DMS53 treated with DMSO at 0.1 percent for 48 hours (cell line): ENCODE results near the gene PRR19.
A peak's percentile ranks its signal among the peaks of the same experiment; 100 is the strongest.
"Not testable (repeated sequence)": the region's sequence is repeated elsewhere in the genome, so short reads cannot be mapped to it uniquely, and the experiment has no call there.

Source experiments
- DNase-seq: peaks from one replicate; lab custom pipeline; 2025; ENCODE audit not compliant: unreplicated experiment; lab: John Stamatoyannopoulos, UW

Gene PRR19, protein sequence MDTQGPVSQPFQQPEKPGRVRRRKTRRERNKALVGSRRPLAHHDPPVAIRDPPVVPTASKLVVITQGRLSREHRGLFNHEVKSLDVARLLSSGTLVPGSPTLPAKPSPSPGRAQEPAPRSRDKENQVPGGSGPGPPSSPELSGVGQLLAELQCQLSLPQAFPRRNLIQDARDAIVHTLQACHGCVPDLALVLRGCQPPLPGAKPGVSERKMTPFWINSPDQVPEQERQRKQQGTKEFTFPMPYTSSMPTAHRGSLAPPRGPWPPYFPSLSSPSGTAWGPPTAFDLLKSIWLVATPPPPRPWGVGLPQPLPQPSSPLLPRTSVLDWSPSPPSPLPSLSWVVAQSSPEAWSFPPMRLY

GRCh38 chr19:42301646-42302203, at the start of gene PRR19:
Gene PRR19 (plus strand): TSS chr19:42302132. CDS start chr19:42309585, 7,453 bp downstream.
- peak; percentile 47 for DNase-seq

GRCh38 chr19:42252365-42253244, 49.3 kb upstream of the PRR19 start:
- DNase-seq: no peak

DNA sequence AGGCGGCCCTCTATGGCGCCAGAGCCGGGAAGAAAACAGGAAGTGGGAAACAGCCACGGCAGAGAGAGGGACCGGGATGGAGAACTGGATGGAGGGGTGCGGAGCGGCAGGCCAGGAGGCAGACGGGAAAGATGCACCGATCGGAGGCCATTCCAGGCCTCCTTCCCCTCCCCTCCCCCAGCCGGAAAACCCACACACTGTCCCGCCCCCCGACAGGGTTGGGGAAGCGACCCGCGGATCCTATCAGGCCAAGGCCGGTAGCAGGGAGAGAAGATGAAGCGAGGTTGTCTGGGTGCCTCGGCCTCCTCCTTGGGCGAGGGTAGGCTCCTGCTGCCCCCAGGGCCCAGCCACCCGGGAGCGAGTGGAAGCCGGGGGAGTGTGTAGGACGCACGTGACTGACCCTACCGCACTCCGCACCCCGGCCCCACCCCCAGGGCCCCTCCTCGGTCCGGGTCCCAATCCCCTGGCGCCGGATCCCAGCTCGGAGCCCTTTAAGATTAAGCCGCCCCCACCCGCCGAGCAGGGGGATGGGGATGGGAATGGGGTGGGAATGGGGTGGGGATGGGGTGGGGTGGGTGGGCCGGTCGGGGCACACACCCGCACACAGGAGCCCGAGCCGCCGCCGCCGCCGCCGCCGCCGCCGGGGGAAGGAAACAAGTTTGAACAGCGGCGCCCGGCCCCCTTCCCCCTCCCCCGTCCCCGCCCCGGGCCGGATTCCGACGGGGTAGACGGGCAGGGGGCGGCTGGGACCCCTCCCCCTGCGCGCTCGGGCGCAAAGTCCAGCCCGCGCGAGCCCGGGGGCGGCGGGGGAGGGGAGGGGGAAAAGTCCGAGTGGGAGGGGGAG, 48.5 kb upstream of the PRR19 start:
- peak; percentile 7 for DNase-seq

- peak; percentile 28 for DNase-seq
Observed at GRCh38 chr19:42254089-42254849, 47.7 kb upstream of the PRR19 start.

- peak; percentile 68 for DNase-seq
Observed at GRCh38 chr19:42254850-42255765, 46.8 kb upstream of the PRR19 start, which contains the start of gene ERF. Gene ERF (minus strand): TSS chr19:42255128. CDS start chr19:42254999, 129 bp downstream.

GRCh38 chr19:42255766-42256745, 45.9 kb upstream of the PRR19 start:
- peak; percentile 42 for DNase-seq

- DNase-seq: not testable (repeated sequence)
Observed at GRCh38 chr19:42257842-42258241, 44.1 kb upstream of the PRR19 start.

- no peak for DNase-seq
Observed at GRCh38 chr19:42261763-42262162, 40.2 kb upstream of the PRR19 start.

DNA sequence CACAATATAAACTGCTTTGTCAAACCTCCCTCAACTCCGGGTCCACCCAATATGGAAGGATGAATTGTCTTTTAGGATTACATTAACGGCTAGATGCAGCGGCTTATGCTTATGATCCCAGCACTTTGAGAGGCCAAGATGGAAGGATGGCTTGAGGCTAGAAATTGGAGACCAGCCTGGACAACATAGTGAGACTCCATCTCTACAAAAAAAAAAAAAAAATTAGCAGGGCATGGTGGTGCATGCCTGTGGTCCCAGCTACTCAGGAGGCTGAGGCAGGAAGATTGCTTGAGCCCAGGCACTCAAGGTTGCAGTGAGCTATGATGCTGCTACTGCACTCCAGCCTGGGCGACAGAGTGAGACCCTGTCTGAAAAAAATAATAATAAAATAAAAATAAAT, 35.8 kb upstream of the PRR19 start:
- DNase-seq: not testable (repeated sequence)

DNA sequence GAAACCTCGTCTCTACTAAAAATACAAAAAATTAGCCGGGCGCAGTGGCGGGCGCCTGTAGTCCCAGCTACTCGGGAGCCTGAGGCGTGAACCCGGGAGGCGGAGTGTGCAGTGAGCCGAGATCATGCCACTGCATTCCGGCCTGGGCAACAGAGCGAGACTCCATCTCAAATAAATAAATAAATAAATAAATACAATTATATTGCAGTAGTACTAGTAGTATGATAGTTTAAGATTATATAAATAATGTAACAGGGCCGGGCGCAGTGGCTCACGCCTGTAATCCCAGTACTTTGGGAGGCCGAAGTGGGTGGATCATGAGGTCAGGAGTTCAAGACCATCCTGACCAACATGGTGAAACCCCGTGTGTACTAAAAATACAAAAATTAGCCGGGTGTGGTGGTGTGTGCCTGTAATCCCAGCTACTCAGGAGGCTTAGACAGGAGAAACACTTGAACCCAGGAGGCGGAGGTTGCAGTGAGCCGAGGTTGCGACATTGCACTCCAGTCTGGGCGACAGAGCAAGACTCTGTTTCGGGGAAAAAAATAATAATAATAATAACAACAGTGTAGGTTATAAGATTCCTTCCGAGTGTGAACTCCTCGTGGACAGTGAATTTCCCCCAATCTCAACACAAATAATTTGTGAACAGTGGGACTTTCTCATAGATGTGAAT, 34.9 kb upstream of the PRR19 start:
- not testable (repeated sequence) for DNase-seq

DNA sequence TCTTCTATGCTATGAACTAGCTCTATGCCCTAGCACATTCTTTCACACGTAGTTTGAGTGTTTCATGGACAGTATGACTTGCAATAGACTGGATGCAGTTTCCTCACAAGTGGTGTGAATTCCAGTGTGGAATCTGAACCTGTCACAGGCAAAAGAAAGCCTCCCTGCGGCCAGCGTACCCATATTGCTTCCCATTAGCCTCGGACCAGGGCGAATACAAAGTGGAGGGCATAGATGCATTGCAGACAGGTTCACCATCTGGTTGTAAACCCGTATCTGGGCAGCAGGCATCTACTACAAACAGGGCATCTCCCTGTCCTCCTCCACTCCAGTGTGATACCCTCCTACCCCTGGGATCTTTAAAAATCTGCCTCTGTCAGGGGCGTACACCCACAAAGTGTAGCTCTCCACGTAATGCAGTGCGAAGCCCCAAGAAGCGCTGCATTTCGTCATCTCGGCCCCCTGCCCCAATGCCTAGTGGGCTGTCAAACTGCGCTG, 34.2 kb upstream of the PRR19 start:
- peak; percentile 28 for DNase-seq

GRCh38 chr19:42268142-42268703, 33.7 kb upstream of the PRR19 start:
- peak; percentile 99 for DNase-seq

DNA sequence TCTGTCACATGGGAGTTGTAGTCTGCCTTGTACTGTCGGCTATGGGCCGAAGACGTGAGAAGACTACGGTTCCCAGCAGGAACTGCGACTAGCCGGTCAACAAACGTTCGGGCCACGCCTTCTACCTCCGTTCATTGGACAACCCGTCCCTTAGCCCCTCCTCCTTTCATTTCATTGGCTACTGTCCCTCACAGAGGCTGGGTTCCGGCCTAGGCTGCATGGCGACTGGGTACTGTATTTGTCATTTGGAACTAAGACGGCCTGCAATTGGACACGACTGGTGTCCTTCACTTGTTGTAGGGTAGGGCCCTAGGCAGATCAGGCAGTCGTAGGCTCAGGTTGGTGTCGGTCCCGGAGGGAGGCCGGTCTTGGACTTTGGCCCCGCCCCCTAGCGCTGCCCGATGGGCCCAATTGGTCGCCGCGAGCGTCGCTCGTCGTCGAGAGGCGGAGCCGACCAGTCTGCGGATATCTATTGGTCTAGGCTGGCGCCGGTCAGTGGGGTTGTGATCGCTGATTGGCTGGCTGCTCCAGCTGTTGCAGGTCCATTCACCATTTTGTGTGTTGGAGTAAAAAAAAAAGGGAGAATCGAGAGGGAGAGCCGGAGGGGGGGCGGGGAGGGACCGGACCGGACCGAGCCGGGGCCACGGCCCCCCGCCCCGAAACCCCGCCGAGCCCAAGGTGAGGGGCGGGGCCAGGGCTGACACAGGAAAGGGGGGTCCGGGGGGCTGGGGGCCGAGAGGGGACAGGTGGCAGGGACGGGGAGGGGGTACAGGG, 33.0 kb upstream of the PRR19 start, which contains the start of gene CIC:
Gene CIC (plus strand): TSS at position 549 of the 774 bp plus-strand sequence. CDS start 2,532 bp downstream, outside the sequence.
- DNase-seq: peak; percentile 100

DNA sequence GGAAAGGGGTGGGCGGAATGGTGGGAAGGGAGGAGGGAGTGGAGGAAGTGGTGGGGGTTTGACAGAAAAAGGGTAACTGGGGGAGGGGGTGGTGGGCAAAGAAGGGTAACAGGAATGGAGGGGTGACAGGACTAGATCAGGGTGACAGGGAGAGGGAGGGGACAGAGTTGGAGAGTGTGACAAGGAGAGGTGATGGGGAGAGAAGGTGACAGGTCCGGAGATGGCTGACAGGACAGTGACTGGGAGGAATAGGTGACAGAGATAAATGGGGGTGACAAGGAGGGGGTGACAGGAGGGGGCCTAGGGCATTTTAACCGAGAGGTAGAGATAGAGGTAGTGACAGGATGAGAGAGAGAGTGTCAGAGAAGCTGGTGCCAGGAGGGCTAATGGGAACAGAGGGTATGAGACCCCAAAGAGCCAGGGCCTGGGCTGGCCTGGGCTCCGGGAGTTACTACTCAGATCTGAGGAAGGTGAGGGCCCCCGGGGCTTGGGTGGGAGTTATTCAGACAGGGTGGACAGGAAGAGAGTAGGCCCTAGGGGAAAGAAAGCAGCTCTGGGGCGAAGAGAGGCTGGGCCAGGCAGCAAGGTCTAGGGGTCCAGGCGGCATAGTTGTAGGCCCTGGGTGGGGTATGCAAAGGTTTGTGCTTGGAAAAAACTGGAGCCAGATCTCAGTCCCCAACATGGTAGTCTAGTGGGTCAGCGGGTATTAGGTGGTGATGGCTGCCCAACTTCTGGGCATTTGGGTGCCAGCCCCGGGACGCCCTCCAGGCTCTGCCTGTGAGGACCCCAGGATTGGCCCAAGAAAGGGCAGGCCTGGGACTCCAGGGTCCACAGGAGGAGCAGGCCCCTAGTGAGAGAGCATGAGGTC, 32.2 kb upstream of the PRR19 start:
- no peak for DNase-seq
